ENCODE measurements around the gene SPARC. TPM values are rescaled to one million over a fixed set of nuclear protein-coding genes. Genes with fewer than 3 reads are reported as not detected.
"Not testable (repeated sequence)": the region's sequence is repeated elsewhere in the genome, so short reads cannot be mapped to it uniquely, and the experiment has no call there.

Gene SPARC
- total RNA-seq, 2 donors from 2014 or later, result 0.18 to 0.91 TPM

- no peaks in the 10 kb centered on the region for H3K9me3 Mint-ChIP-seq
- ATAC-seq, result no peak
- no peak overlapping the region for H3K27ac Mint-ChIP-seq
- H3K36me3 Mint-ChIP-seq, result no peaks in the 10 kb centered on the region
- no peak for DNase-seq (ENCODE audit: low spot score in 2 of 2)
These were observed 21.4 kb upstream of the SPARC start for GRCh38 chr5:151708126-151708525.

GRCh38 chr5:151707567-151707966 is 20.9 kb upstream of the SPARC start:
- Mint-ChIP-seq H3K9me3 (no peaks in the 10 kb centered on the region), H3K36me3 (no peaks in the 10 kb centered on the region), H3K27ac (no peak overlapping the region)
- ATAC-seq (no peak), DNase-seq (ENCODE audit: low spot score in 2 of 2) (no peak)

GRCh38 chr5:151706906-151707305 is 20.2 kb upstream of the SPARC start:
- ATAC-seq, result no peak
- no peaks in the 10 kb centered on the region for H3K9me3 Mint-ChIP-seq
- H3K36me3 Mint-ChIP-seq, result no peaks in the 10 kb centered on the region

GRCh38 chr5:151703780-151704179 is 17.1 kb upstream of the SPARC start:
- no peak for DNase-seq (ENCODE audit: low spot score in 2 of 2)
- no peaks in the 10 kb centered on the region for H3K36me3 Mint-ChIP-seq
- H3K9me3 Mint-ChIP-seq, result no peaks in the 10 kb centered on the region
- no peak for ATAC-seq
- H3K27ac Mint-ChIP-seq, result no peak overlapping the region

More at GRCh38 chr5:151706906-151707305, 20.2 kb upstream of the SPARC start:
- no peak for DNase-seq (ENCODE audit: low spot score in 2 of 2)
- H3K27ac Mint-ChIP-seq, result no peak overlapping the region

GRCh38 chr5:151703227-151703626 is 16.5 kb upstream of the SPARC start:
- no peak for DNase-seq (ENCODE audit: low spot score in 2 of 2)
- Mint-ChIP-seq H3K9me3 (no peaks in the 10 kb centered on the region), H3K27ac (peak overlapping the region in 1 of 2 donors; percentile 79), H3K36me3 (no peaks in the 10 kb centered on the region)
- no peak for ATAC-seq

- DNase-seq (ENCODE audit: low spot score in 2 of 2), result no peak
- no peak overlapping the region for H3K27ac Mint-ChIP-seq
- no peaks in the 10 kb centered on the region for H3K9me3 Mint-ChIP-seq
- H3K36me3 Mint-ChIP-seq, result no peaks in the 10 kb centered on the region
- no peak for ATAC-seq
These were observed 14.1 kb upstream of the SPARC start for GRCh38 chr5:151700820-151701219.

- Mint-ChIP-seq H3K36me3 (no peaks in the 10 kb centered on the region), H3K9me3 (no peaks in the 10 kb centered on the region), H3K27ac (no peak overlapping the region)
- DNase-seq (ENCODE audit: low spot score in 2 of 2), result no peak
- no peak for ATAC-seq
These were observed 13.6 kb upstream of the SPARC start for GRCh38 chr5:151700296-151700695.

- no peak for DNase-seq (ENCODE audit: low spot score in 2 of 2)
- Mint-ChIP-seq H3K36me3 (no peaks in the 10 kb centered on the region), H3K27ac (peak overlapping the region in 1 of 2 donors; percentile 57), H3K9me3 (no peaks in the 10 kb centered on the region)
- no peak for ATAC-seq
These were observed 12.6 kb upstream of the SPARC start for GRCh38 chr5:151699071-151699901.

- not testable (repeated sequence) for ATAC-seq; H3K9me3 Mint-ChIP-seq; H3K27ac Mint-ChIP-seq; H3K36me3 Mint-ChIP-seq; DNase-seq (ENCODE audit: low spot score in 2 of 2)
These were observed 11.4 kb upstream of the SPARC start for GRCh38 chr5:151698081-151698480.

- Mint-ChIP-seq H3K27ac (no peak overlapping the region), H3K9me3 (no peaks in the 10 kb centered on the region), H3K36me3 (no peaks in the 10 kb centered on the region)
- ATAC-seq (no peak), DNase-seq (ENCODE audit: low spot score in 2 of 2) (no peak)
These were observed 10.7 kb upstream of the SPARC start for GRCh38 chr5:151697452-151697851.

- H3K27ac Mint-ChIP-seq, result no peak overlapping the region
These were observed 9.9 kb upstream of the SPARC start for GRCh38 chr5:151696470-151697061.

GRCh38 chr5:151695464-151695863 is 8.7 kb upstream of the SPARC start:
- H3K36me3 Mint-ChIP-seq, result no peaks in the 10 kb centered on the region
- DNase-seq (ENCODE audit: low spot score in 2 of 2) (no peak), ATAC-seq (no peak)
- no peak overlapping the region for H3K27ac Mint-ChIP-seq
- no peaks in the 10 kb centered on the region for H3K9me3 Mint-ChIP-seq

More at GRCh38 chr5:151696470-151697061, 9.9 kb upstream of the SPARC start:
- ATAC-seq (no peak), DNase-seq (ENCODE audit: low spot score in 2 of 2) (no peak)
- Mint-ChIP-seq H3K36me3 (no peaks in the 10 kb centered on the region), H3K9me3 (no peaks in the 10 kb centered on the region)

- DNase-seq (ENCODE audit: low spot score in 2 of 2) (no peak), ATAC-seq (no peak)
- Mint-ChIP-seq H3K36me3 (no peaks in the 10 kb centered on the region), H3K27ac (no peak overlapping the region), H3K9me3 (no peaks in the 10 kb centered on the region)
These were observed 7.3 kb upstream of the SPARC start for GRCh38 chr5:151694035-151694485.

GRCh38 chr5:151692312-151692711 is 5.6 kb upstream of the SPARC start:
- DNase-seq (ENCODE audit: low spot score in 2 of 2), result no peak
- Mint-ChIP-seq H3K27ac (no peak overlapping the region), H3K36me3 (no peaks in the 10 kb centered on the region), H3K9me3 (no peaks in the 10 kb centered on the region)
- no peak for ATAC-seq

GRCh38 chr5:151691706-151692105 is 5.0 kb upstream of the SPARC start:
- Mint-ChIP-seq H3K36me3 (no peaks in the 10 kb centered on the region), H3K27ac (no peak overlapping the region), H3K9me3 (no peaks in the 10 kb centered on the region)
- ATAC-seq, result no peak
- DNase-seq (ENCODE audit: low spot score in 2 of 2), result no peak

- DNase-seq (ENCODE audit: low spot score in 2 of 2); H3K9me3 Mint-ChIP-seq; H3K36me3 Mint-ChIP-seq; H3K27ac Mint-ChIP-seq; ATAC-seq: not testable (repeated sequence)
These were observed 2.9 kb upstream of the SPARC start for GRCh38 chr5:151689591-151689990.

GRCh38 chr5:151688436-151688835 is 1.7 kb upstream of the SPARC start:
- H3K36me3 Mint-ChIP-seq, result no peaks in the 10 kb centered on the region
- H3K9me3 Mint-ChIP-seq, result no peaks in the 10 kb centered on the region
- H3K27ac Mint-ChIP-seq, result no peak overlapping the region
- no peak for ATAC-seq
- DNase-seq (ENCODE audit: low spot score in 2 of 2), result no peak
